ENCODE data around the gene SLCO4C1. TPM values are rescaled to one million over a fixed set of nuclear protein-coding genes. Genes with fewer than 3 reads are reported as not detected.

SLCO4C1 gene
- total RNA-seq, 1 donor from 2014 or later: 0.33 TPM

GRCh38 chr5:102211165-102211564, 84.9 kb downstream of the SLCO4C1 start:
- DNase-seq (no peak), ATAC-seq (ENCODE audit: low read depth) (no peak)
- CTCF ChIA-PET: no interaction called here
- H3K27me3 Mint-ChIP-seq: peaks cover 1% of the 10 kb centered on the region
- POLR2A ChIA-PET: no interaction called here
- H3K9me3 Mint-ChIP-seq: no peaks in the 10 kb centered on the region
- TF ChIP-seq CTCF (IDR thresholded peaks at IDR 0.05): no peak
- intact Hi-C loops (cut with micrococcal nuclease): no loop called here
- no peaks in the 10 kb centered on the region for H3K36me3 Mint-ChIP-seq (ENCODE audit: low read depth)
- H3K27ac Mint-ChIP-seq: no peak overlapping the region
- no peak overlapping the region for H3K4me3 Mint-ChIP-seq
- H3K4me1 Mint-ChIP-seq: no peaks in the 10 kb centered on the region

- ATAC-seq (ENCODE audit: low read depth) (no peak), DNase-seq (no peak)
- H3K27me3 Mint-ChIP-seq: no peaks in the 10 kb centered on the region
- peaks cover 1% of the 10 kb centered on the region for H3K9me3 Mint-ChIP-seq
- POLR2A ChIA-PET: no interaction called here
- intact Hi-C loops (cut with micrococcal nuclease): no loop called here
- no peak overlapping the region for H3K4me3 Mint-ChIP-seq
- CTCF ChIA-PET: no interaction called here
- H3K27ac Mint-ChIP-seq: no peak overlapping the region
- H3K36me3 Mint-ChIP-seq (ENCODE audit: low read depth): no peaks in the 10 kb centered on the region
- H3K4me1 Mint-ChIP-seq: no peaks in the 10 kb centered on the region
- TF ChIP-seq CTCF (IDR thresholded peaks at IDR 0.05): no peak
These were observed 95.2 kb downstream of the SLCO4C1 start for GRCh38 chr5:102200861-102201260.

- no peak for TF ChIP-seq CTCF (IDR thresholded peaks at IDR 0.05)
- Mint-ChIP-seq H3K4me3 (no peak overlapping the region), H3K9me3 (peaks cover 4% of the 10 kb centered on the region), H3K27ac (no peak overlapping the region), H3K36me3 (ENCODE audit: low read depth) (no peaks in the 10 kb centered on the region), H3K27me3 (no peaks in the 10 kb centered on the region), H3K4me1 (no peaks in the 10 kb centered on the region)
- ChIA-PET CTCF (no interaction called here), POLR2A (no interaction called here)
- intact Hi-C loops (cut with micrococcal nuclease): no loop called here
- DNase-seq (no peak), ATAC-seq (ENCODE audit: low read depth) (no peak)
These were observed 99.6 kb downstream of the SLCO4C1 start for GRCh38 chr5:102196481-102196880.

Other genes starting within 250 kb of the SLCO4C1 start
- not detected in 2 replicates for gene SLCO6A1, start 202.7 kb upstream of the SLCO4C1 start, total RNA-seq

Measured in activated B cell treated with CpG ODN at 0.5 μM for 24 hours (primary cell).